HG03558 (cell line): ENCODE measurements around the gene PER3.

Source experiments
- ATAC-seq: cut with Tn5 transposase; IDR thresholded peaks from one replicate; pipeline ENCODE4 v1.9.1; 2021; ENCODE audit warnings: moderate number of reproducible peaks; ENCODE audit not compliant: unreplicated experiment; ENCODE audit errors: extremely low read depth

Gene PER3

DNA sequence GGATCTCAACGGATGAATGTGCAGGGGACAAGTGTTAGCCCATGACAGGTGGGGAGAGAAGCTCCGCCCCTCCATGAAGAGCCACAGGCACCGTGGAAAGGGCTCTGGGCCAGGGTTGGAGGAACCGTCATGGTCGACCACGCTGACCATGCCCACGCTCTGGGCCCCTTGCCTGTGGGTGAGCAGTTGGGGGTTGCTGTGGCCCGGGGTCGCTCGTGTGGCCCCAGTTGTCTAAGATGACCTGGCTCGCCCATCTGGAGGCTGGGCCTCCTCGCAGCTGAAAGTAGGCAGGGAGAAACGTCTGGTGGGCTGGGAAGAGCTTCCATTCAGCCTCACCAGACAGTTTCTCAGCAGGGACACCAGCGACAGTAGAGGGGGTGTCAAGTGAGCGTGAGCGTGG is 81.9 kb downstream of the PER3 start:
- no peak for ATAC-seq

DNA sequence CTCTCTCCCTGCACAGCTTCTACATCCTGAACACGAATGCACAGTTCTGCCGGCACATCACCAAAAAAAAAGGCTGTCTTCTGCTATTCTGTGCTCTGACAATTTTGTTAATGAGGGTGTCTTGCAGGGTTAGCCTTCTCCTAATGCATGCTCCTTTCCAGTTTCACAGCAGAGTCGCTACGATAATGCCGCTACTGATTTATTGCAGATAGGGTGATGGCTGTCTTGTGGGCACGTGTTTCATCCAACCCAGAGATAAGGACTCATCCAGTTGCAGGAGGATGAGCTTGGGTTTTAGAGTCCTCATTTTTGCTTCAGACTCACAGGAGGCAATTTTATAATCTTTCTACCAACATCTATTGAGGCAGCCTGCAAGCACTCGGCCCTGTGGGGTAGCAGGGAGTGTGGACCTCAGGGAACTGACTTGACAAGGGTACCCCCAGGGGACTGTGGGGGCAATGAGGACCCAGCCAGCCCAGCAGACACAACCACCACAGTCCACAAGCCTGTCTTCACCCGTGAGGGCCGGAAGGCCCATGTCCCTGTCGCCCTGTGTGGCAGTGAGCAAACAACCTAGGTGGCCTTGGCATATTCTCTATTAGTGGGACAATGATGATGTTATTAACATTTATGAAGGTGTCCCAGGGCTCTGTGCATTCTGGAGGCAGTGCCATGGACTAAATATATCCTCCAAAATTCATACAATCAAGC is 84.1 kb downstream of the PER3 start:
- no peak for ATAC-seq

DNA sequence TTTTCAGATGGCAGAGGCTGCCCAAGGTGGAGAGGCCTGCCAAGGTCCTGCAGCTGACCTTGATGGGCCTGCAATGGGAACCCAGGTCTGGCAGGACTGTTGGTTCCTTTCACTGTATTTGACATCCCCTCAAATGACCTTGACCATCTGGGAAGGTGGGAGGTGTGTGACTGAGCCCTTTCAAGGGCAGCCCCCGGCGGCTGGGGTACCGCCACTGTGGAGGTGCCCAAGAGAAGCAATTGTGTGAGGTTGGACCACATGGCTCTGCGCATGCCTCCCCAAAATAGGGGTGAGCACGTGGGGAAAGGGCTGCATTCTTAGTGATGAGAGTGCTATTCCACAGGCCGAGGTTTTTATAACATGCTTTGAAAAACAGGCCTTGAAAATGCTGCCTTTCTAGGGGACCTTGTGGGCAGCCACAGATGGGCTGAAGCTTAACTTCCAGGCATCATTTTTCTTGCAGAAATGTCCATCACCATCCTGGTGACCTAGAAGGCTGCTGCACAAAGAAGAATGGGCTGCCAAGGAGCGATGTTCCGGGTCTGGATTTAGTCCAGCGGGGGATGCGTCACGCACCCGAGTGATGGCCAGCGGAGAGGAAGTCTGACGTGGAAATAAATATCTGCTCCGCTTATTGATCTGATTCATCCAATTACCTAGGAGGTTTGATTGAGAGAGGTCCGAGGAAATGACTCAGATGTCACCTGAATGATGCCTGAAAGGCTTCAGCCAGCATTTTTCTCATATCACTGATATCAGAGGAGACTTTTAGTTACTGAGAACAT is 85.2 kb downstream of the PER3 start:
- ATAC-seq: no peak

DNA sequence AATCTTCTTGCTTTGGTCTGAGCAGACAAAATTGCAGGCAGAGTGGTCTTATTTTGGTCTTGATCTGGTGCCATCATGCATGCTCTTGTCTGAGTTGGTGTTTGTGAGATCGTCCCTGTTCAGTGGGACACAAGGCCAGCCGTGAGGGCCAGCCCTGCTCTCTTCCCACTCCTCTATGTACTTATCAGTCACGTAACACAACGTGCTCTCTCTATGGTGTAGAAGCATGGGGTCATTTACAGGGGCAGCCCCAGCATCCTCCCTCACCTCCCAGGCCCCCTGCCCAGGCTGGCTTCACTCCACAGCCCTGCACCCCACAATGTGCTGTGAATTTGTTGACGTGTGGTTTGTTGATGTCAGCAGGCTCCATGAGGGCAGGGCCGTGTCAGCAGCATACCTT is 87.0 kb downstream of the PER3 start:
- no peak for ATAC-seq

DNA sequence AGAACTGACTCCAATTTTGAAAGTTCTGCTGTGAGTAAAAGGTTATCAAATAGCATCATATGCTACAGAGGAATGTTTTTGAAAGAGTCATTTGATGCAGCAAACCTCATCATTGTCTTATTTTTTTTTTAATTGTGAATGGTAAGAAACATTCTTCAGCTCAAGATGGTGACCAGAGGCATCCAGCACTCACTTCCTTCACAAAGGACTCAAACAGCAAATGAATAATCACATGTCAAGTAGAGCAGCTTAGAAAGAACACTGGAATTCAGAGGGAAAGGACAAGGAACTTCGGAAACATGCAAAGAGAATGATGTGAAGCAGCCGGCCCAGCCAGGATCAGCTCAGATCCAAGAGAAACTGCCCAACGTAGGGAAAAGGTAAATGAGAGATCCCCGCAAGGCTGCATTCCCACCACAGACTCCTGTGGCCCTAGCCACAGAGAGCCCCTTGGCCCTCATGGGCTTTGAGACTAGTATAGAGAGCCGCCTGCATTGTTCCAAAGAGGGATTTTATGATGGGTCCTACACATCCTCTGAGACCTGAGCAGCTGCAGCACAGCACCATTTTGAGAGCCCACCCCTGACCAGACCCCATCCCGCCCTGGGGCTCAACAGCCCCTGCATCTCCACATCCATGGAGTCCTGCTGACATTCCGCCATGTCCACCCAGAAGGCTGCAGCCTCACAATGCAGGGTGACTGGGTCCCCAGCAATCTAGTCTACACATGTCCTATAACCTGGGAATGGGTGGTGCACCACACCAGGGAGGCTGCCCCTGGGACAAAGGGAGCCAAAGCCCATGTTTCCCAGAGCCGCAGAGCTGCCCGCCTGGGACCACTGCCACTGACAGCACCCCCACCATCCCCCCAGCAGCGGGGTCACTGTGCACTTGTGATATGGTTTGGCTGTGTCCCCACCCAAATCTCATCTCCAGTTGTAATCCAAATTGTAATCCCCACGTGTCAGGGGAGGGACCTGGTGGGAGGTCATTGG is 90.0 kb downstream of the PER3 start:
- ATAC-seq: no peak

DNA sequence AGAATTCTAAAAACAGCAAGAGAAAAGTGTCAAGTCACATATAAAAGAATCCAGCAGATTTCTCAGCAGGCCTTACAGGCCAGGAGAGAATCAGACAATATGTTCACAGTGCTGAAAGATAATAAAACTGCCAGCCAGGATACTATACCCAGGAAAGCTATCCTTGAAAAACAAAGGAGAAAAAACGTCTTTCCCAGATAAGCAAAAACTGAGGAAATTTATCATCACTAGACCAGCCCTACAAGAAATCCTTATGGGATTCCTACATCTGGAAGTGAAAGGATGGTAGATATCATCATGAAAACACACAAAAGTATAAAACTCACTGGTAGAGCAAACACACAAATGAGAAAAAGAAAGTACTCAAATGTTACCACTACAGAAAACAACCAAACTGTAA is 93.9 kb downstream of the PER3 start:
- ATAC-seq: no peak

DNA sequence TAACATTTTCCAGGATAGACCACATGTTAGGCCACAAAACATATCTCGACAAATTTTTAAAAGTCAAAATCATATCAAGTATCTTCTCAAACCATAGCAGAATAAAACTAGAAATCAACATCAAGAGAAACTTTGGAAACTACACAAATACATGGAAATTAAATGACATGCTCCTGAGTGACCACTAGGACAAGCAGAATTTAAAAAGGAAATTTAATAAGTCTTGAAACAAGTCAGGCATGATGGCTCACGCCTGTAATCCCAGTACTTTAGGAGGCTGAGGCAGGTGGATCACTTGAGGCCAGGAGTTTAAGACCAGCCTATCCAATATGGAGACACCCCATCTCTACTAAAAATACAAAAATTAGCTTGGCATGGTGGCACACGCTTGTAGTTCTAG is 95.1 kb downstream of the PER3 start:
- no peak for ATAC-seq

DNA sequence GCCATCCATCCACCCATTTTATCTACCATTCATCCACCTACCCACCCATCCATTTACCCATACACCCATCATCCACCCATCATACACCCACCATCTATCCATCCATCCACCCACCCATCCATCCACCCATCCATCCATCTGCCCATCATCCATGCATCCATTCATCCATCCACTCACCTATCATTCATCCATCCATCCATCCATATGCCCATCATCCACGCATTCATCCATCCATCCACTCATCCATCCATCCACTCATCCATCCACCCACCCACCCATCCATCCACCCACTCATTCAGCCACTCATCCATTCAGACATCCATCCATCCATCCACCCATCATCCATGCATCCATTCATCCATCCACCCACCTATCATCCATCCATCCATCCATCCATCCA is 100.7 kb downstream of the PER3 start:
- ATAC-seq: no peak

DNA sequence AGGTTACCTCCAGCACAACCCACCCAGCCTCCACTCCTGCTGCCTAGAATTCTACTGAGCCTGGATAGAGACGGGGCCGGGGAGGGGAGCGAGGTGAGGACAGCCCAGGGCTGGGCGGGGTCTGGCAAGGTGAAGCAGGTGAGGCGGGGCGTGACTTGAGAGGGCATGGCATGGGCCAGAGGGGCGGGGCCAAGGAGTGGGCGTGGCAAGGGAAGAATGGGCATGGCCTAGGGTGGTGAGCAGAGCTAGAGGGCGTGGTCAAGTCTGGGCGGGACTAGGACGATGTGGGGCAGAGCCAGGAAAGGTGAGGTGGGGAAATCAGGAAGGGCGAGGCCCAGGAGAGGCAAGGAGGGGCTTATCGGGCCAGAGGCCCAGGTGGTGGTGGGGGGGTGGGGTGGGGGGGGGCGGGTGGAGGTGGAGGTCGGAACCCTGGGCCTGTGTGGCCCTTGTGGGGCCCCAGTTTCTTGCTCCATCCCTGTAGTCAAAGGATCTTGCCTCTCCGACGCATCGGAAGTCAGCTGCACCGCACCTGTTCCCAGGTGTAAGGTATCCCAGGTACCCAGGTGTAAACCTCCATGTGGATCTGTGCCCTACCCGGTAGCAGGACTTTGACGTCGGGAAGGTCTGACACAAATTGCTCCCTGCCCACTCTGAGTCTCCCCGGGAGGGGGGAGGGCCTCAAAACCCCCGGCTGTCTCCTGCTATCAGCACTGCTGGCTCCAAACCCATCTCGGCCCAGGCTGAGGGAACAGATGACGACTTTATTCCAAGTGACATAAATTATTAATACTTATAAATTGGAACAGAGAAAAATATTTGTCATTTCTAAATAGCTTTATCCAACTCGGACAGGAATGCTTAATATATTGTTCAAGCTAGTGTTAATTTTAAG is 101.7 kb downstream of the PER3 start:
- no peak for ATAC-seq

DNA sequence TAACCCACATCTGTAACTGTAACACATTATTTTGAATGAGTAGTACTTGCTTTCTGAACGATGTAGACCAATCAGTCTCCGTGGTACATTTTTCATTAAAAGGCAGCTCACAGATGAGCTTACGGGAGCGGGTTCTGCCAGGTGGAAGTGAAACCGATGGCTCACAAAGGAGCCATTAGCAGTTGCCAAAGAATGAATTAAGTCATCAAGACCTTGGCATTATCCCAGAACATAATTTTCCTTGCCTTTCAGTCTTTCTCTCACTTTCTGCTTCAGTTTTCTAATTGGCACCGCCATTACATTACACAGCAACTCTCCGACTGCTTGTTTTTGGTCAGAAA is 102.3 kb downstream of the PER3 start:
- ATAC-seq: no peak

DNA sequence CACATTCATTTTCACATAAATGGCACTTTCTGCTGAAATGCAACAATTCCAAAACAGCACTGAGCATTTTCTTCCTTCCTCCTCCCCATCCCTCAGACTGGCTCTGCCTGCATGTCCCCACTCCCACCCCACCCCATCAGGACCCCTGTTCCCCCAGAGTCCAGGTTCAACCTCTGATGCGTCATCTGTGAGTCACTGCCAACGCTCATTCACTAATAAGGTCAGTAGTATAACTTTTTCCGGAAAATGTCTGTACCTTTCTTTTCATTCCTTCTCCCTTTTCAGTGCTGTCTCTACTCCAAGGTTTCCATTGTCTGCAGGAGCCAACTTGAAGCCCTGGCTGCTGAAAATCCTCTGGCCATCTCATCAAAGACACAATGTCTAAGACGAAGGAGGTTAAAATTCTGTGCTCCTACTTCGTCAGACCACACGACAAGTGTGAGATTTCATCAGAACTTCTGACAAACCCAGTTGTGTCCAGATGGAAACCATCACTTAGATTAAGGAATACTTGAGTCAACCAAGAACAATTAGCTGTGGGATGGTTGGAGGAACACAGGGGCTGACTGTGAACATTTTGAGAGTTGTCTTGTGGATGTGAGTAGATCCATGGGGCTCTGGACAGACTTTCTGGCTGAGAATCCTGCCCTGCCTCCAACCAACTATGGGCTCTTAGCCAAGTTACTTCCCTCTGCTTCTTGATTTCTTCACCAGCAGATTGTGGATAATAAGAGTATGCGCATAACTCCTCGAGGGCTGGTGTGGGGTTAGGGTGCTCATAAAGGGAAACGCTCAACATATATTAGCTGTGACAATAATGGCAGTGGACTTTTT is 104.4 kb downstream of the PER3 start:
- ATAC-seq: no peak

DNA sequence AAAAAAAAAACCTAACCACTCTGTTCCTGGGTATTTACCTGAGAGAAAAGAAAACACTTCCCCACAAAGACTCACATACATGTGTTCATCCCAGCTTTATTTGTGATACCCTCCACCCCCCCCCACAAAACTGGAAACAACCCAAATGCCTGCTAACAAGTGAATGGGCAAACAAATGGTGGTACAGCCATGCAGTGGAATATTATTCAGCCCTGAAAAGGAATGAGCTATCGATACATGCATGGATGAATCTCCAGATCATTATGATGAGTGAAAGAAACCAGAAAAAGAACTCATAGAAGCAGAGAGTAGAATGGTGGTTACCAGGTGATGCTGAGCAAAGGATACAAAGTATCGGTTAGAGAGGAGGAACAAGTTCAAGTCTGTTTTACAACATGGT is 106.8 kb downstream of the PER3 start:
- no peak for ATAC-seq

DNA sequence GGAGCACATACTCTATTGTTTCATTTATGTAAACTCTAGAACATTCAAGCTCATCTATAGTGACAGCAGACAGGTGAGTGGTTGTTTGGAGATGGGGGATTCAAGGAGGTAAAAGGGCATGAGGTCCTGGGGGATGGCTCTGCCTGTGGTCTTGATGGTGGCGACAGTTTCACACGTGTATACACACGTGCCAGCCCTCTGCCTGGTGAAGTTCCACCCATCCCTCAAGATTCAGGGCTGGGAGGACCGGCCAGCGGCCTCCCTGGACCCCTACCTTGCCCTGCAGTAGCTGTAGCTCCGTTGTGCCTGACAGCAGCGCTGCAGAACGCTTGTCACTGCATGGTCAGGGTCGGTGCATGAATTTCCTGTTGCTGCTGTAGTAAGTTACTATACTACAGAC is 107.7 kb downstream of the PER3 start:
- ATAC-seq: no peak

DNA sequence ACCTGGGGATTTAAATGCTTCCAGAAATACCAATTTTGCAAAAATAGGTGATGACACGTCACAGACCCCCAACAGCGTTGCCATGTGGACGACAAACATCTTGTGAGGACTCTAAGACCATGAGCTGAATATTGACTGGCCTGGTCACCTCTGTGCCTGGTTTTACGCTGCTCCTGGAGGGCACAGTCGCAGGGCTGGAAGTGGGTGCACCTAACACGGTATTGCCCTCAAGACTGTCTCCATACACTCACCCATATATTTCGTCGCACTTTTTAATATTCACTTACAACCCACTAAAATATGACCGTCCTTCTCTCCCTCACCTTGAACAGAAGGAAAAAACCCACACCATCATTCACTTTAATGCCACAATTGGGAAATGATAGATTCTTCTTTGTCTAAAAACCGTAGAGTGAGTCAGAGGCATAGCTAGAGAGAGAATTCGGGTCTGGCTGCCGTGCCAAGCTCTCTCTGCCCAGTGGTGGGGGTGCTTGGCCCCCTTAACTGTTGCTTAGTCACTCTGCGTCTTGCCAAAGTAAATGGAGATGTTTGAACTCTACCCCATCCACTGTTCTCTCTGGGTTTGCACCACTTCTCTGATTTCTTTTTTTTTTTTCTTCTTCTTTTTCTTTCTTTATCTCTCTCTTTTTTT is 109.6 kb downstream of the PER3 start:
- no peak for ATAC-seq
